Measurements from ENCODE around the gene UBE2E2.

The UBE2E2 gene

DNA sequence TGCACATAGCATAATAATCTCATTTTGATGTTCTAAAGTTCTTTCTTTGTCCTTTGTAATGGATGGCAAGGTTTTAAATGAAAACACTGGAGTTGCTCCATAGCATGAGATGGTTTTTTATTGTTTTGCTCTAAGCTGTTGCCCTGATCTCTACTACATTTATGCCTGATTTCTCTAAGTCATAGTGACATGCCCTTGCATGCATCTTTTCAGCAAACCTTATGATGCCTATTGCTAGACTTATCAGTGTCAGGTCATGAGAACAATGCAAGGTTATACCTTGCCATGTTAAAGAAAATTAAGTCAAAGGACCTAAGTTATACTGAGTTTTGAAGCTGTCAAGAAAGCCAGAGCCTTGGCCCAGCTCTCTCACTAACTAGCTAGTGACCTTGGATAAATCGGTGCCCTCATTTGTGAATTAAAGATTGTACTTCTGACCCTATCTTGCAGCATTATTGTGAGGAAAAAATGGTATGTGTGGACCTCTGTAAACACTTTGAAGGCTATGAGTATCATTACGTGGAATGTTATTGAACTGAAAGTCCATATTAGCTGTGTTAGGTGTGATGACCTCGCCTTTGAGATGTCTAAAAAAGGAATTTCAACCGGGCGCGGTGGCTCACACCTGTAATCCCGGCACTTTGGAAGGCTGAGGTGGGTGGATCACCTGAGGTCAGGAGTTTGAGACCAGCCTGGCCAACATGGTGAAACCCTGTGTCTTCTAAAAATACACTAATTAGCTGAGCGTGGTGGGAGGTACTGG lies 346.2 kb downstream of the UBE2E2 start:
- FAIRE-seq = no peak

DNA sequence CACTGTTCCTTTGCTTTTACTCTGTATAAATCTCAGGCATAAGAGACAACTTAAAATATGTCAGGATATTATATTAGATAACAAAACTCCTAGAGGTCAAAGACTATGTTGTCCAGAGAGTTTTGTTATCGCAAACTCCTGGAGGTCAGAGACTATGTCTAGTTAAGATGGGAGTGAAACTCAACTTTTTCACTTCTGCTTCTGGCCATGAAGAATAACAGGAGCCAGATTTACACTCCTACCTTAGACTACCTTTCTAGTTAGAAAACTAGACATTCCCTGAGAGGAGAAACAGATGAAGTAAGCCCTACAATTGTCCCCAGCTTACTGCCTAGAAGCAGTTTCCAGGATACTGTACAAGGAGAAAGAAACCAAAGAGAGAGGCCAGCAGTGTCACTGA lies 347.3 kb downstream of the UBE2E2 start:
- no peak for FAIRE-seq

DNA sequence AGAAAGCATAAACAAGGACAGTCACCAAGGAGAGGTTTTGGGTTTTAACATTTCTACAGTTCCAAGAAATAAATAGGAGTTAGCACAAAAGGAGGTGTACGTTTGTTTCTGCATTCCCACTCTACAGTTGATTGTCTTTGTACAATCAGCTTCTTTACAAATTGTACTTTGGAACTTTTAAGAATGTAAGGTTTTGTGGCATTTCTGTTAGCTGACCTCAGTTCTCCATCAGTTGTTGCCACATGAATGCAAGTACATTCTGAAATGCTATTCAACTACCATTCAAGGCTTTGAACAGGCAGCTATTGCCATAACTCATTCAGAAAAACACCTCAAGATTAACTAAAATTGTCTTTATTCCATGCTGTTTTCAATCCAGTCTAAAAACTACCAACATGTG lies 349.4 kb downstream of the UBE2E2 start:
- no peak for FAIRE-seq

GRCh38 chr3:23553353-23553752 lies 350.2 kb downstream of the UBE2E2 start:
- FAIRE-seq = no peak

- no peak for FAIRE-seq
These were observed 362.1 kb downstream of the UBE2E2 start for GRCh38 chr3:23565041-23565775.

DNA sequence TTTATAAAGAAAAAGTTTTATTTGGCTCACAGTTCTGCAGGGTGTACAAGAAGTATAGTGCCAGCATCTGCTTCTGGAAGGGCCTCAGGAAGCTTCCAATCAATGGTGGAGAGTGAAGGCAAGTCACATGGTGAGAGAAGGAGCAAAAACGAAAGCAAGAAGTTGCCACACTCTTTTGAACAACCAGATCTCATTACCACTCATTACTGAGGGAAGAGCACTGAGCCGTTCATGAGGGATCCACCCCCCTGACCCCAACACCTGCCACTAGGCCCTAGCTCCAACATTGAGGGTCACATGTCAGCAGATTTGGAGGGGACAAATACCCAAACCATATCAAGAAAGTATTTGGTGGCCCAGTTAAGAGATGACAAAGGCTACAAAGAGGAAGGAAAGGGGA lies 363.4 kb downstream of the UBE2E2 start:
- FAIRE-seq = no peak

- FAIRE-seq = no peak
These were observed 364.8 kb downstream of the UBE2E2 start for GRCh38 chr3:23567917-23568316.

DNA sequence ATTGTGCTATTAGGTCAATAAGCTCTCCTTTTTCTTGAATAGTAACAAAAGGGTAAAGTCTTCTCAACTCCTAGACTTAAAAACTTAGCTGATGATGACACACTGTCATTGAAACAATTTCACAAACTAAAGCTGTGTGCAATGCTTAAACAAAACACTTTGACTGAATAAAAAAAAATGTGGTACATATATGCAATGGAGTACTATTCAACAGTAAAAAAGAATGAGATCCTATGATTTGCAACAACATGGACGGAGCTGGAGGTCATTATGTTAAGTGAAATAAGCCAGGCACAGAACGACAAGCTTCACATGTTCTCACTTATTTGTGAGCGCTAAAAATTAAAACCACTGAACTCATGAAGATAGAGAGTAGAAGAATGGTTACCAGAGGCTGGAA lies 370.7 kb downstream of the UBE2E2 start:
- no peak for FAIRE-seq

GRCh38 chr3:23574822-23575315 lies 371.7 kb downstream of the UBE2E2 start:
- no peak for FAIRE-seq

DNA sequence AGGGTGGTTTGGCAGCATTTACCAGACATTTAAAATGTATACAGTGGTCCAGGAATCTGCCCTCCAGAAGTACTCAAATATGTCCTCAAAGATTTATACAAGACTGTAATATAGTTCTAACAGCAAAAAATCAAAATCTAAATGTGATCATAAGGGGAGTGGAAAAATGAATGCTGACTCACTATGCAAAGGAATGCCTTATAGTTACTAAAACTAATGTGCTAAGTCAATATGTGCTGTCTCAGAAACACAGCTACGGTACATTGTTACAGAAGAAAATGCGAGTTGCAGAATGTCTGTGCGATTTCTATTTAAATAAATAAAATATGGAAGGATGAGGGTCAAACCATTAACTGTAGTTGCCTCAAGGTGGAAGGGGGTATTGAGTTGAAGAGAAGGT lies 372.6 kb downstream of the UBE2E2 start:
- FAIRE-seq = no peak

DNA sequence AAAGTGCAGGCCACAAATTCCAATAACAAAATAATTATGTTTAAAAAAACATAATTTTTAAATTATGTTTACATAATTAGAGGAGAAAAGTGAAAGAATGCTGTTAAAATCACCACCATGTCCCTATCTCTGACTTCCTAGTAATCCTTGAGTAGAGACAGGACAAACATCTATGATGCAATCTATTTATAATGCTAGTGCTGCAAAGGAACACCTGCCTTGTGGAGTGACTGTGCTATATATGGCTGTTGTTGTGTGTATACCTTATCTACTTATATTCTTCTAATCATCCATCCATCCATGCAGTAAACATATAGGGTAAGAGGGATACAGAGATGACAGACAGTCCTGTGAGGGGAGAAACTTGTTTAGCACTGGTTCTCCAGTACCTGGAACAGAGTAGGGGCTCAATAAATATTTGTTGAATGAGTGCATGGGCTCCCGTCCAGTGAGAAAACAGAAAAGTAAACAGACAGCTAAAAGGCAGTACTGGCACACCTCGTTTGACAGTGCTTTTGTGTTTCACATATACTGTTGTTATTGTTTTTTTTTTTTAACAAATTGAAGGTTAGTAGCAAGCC lies 373.3 kb downstream of the UBE2E2 start:
- no peak for FAIRE-seq

GRCh38 chr3:23580096-23580713 lies 377.1 kb downstream of the UBE2E2 start:
- no peak for FAIRE-seq

DNA sequence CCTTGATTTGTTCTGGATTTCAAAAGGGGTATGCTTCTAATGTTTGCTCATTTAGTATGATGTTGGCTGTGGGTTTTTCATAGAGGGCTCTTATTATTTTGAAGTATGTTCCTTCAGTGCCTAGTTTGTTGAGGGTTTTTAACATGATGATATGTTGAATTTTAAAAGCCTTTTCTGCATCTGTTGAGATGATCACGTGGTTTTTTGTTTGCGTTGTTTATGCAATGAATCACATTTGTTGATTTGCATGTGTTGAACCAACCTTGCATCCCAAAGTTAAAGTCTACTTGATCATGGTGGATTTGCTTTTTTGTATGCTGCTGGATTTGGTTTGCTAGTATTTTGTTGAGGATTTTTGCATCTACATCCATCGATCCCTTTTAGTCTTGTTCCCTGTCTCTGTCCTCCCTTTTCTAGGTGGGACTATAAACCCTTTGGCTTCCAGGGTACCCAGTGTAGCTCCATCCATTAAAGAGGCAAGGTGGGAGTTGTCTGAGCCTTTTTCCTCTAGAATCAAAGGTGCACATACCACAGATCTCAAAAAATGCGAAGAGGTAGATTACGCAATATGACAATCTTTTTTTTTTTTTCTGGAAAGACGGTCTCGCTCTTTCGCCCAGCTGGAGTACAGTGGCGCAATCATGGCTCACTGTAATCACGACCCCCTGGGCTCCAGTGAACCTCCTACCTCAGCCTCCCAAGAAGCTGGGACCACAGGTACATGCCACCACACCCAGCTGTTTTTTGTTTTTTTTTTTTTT lies 381.0 kb downstream of the UBE2E2 start:
- FAIRE-seq = no peak

DNA sequence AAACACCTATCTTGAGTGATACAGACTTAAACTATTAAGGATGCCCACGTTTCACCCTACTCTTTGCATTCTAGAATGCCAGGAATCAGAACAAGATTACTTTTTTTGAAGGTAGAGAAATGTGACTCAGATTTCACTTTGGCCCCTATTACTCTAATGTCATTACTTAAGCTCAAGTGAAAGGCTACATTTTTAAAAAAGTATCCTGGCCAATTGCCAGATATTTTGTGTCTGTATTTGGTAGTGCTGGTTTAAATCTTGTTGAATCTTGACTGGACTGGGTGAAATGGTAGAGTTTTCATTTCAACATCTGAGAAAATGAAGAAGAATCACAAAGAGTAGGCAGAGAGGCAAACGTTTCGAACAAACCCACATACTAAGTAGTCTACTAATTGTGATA lies 384.4 kb downstream of the UBE2E2 start:
- no peak for FAIRE-seq

GRCh38 chr3:23588547-23588946 lies 385.4 kb downstream of the UBE2E2 start:
- no peak for FAIRE-seq

DNA sequence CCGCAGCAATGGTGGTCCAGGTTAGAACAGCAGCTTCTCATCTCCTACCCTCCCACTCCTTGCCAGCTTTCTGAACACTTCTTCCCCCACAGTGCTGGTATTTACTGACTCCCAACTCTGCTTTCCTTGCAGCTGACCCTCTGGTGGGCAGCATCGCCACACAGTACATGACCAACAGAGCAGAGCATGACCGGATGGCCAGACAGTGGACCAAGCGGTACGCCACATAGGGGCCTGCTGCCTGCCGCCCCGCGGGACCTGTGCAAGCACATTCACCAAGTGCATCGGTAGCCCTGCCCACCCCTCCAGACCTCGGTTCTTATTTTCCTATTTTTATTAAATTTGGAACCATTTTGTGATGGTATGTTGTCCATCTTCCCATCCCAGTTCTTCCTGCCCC lies 386.5 kb downstream of the UBE2E2 start:
- no peak for FAIRE-seq

DNA sequence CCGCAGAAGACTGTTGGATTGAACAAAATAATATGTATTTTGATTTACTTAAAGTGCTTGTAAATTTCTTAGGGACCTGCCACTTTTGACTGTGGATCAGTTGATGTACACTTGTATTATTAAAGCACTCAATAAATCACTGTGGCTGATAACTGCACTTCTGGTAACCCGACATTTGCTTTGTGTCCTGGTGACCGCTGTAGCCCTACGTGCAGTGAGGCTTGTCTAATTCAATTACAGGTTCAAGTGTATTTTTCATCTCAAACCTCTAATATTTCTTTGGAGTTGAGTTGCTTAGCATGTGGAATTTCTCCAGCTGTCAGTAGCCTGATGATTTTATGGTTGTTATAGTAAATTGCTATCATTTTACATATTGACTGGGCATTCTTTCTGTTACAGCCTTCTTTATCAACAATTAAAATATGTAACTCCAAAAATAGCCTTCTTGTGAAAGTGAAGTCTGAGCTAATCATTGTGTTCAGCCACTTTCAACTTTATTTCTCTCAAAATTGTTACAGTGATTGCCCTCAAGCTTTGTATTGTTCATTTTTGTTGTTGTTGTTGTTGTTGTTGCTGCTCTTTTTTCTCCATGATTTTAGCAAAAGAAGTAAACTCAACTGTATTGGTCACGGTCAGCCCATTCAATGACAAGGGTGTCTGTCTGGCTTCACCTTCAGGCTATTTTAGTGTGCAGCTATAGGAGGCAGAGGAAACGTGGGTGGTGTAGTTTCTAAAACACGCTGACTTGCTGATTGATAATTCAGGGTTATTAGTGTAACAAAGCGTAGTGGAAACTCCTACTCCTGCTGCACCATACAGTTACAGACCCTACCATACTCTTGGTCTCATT lies 387.5 kb downstream of the UBE2E2 start:
- FAIRE-seq = peak; percentile 51

DNA sequence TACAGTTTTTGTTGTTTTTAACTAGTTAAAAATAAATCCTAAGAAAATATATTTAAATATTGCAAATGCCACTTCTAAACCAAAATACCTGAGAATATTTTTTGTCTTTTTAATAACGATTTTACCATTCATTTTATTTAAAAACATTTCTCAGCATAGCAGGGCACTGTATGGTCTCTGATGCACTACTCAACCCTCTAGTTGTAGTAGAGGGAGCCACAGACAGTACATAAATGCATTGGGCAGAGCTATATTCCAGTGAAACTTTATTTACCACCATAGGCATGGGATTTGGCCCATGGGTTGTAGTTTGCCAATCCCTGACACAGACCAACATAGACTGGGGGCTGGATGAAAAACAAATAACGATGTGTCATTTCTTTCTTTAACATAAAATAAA lies 388.2 kb downstream of the UBE2E2 start:
- no peak for FAIRE-seq

DNA sequence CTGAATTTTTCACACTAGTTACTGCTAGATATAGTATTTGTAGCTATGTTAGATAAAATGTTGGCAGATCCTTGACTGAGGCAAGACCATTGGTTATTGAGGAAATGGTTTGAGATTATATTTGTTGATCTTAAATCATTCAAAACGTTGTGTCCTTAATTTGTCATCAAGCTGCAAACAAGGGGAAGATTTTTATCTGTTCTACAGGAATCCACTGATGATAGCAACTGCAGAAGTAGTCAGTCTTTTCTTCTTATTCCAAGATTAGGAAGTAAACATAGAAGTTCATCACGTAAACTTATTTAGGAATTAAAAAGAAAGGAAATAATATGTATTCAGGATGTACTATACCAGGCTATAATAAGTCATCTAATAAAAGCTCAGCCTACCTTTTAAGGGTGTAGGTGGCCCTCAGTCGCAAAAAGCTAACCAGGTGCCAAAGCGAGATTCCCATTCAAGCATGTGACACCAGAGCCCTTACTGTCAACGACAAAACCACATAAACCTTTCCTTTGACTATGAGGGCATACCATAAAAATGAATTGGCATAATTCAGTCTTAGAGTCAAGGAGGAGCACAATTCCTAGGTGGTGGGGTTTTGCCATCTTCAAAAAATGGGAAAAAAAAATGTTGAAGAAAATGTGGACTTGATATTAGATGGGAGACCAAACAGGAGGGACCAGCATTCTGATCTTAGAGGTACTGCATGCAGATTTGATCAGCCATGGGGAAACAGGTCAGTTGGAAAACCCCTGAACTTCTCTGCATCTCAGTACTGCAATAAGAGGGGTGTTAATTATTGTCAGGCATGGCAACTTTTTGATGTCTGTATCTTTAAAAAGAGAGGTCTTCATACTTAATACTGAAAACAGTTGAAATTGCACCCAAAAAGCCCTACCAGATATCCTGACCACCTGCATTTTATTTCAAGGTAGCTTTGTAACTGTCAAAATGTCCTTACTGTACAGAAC lies 390.1 kb downstream of the UBE2E2 start:
- FAIRE-seq = no peak

DNA sequence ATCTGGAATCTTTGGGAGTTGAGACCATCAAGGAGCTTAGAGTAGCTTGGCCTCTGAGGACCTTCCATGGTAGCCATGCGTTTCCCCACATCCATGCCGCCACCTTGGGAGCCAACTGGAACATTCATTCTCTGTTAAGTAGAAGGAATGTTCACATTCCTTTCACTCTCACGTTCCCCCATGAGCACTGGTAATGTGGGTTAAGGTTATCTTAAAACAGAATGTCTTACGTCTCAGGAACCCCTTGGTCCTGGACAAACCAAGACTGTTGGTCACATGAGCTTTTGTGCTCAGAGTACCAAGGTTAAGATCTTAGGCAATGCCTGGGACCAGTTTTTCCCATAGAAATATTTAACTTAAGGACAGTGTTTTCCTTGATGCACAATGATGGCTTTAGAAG lies 390.9 kb downstream of the UBE2E2 start:
- no peak for FAIRE-seq
